HG02973 (cell line): ENCODE data around the gene SPOCK3.

ENCODE experiments used
- ATAC-seq: cut with Tn5 transposase; IDR thresholded peaks from one replicate; pipeline ENCODE4 v1.9.1; 2021; ENCODE audit warnings: moderate library complexity; ENCODE audit not compliant: unreplicated experiment

Gene SPOCK3

GRCh38 chr4:166688835-166689234 lies 545.5 kb downstream of the SPOCK3 start:
- no peak for ATAC-seq

GRCh38 chr4:166687828-166688227 lies 546.5 kb downstream of the SPOCK3 start:
- no peak for ATAC-seq
